Spinal cord (tissue), 10 donors: ENCODE data around the gene DDX31. TPM values are rescaled to one million over a fixed set of nuclear protein-coding genes. Genes with fewer than 3 reads are reported as not detected.

ENCODE experiments used
- DNase-seq, 6 donors: peaks; one replicate each; pipeline versions ENCODE4 v3.0.0 to v3.0.0-alpha.2; 2013 to 2015; ENCODE audit warnings: low spot score in 6 of 6, low read depth in 4 of 6
- H3K27ac ChIP-seq: one replicate; pipeline ENCODE4 v1.5.1; 2013; ENCODE audit warnings: low read depth, low read length, control low read depth
- H3K27me3 ChIP-seq: one replicate; pipeline ENCODE4 v1.6.1; 2013; ENCODE audit warnings: low read length; ENCODE audit not compliant: control insufficient read depth, insufficient read depth
- H3K36me3 ChIP-seq: one replicate; pipeline ENCODE4 v1.6.1; 2013; ENCODE audit warnings: low read length; ENCODE audit not compliant: control insufficient read depth, insufficient read depth
- H3K4me1 ChIP-seq: one replicate; pipeline ENCODE4 v1.6.1; 2013; ENCODE audit warnings: low read length; ENCODE audit not compliant: control insufficient read depth, insufficient read depth
- H3K4me3 ChIP-seq: one replicate; pipeline ENCODE4 v1.5.1; 2013; ENCODE audit warnings: low read depth, low read length, control low read depth
- H3K9me3 ChIP-seq: one replicate; pipeline ENCODE4 v1.6.1; 2013; ENCODE audit warnings: low read length; ENCODE audit not compliant: control insufficient read depth, insufficient read depth
- WGBS: methylation state at CpG from one replicate; pipeline ENCODE4 v1.1.5; 2013; ENCODE audit warnings: missing lambda C conversion rate; ENCODE audit not compliant: insufficient coverage; 5-methylcytosine and 5-hydroxymethylcytosine counted together
- polyA plus RNA-seq, 2 donors: library from polyadenylated mRNA; unstranded; fragments of 120-200 nt; gene quantifications; one replicate each; pipeline ENCODE4 v1.2.1, GENCODE V29; 2013; ENCODE audit not compliant: insufficient read length in 2 of 2
- total RNA-seq, 2 donors: library from RNA; depleted of rRNA in 1 of 2; stranded (reverse); fragments of 120-200 nt in 1 of 2; fragments of >200 nt in 1 of 2; gene quantifications; one replicate each; pipeline versions ENCODE4 v1.2.3 to v1.2.4, GENCODE V29; 2013 to 2014
- donor health status: healthy.

The DDX31 gene
- total and polyA plus RNA-seq, 4 donors, result 10.5 to 17.5 (median 12.4) TPM

GRCh38 chr9:132645306-132645705, 24.5 kb downstream of the DDX31 start:
- Histone ChIP-seq H3K36me3 (peaks cover 38% of the 10 kb centered on the region), H3K27ac (no peak overlapping the region), H3K4me3 (no peak overlapping the region), H3K27me3 (no peaks in the 10 kb centered on the region), H3K4me1 (no peaks in the 10 kb centered on the region), H3K9me3 (no peaks in the 10 kb centered on the region)
- peak in 2 of 6 donors; percentile 19 to 87 for DNase-seq
- 65% methylated on average over 7 of the region's 8 CpGs for WGBS

GRCh38 chr9:132644251-132644650, 25.5 kb downstream of the DDX31 start:
- DNase-seq, result no peak
- Histone ChIP-seq H3K4me3 (no peak overlapping the region), H3K27ac (no peak overlapping the region), H3K27me3 (no peaks in the 10 kb centered on the region), H3K4me1 (no peaks in the 10 kb centered on the region), H3K36me3 (peaks cover 37% of the 10 kb centered on the region), H3K9me3 (no peaks in the 10 kb centered on the region)
- WGBS, result no CpG with 5 or more reads among the region's 3 CpGs

DNA sequence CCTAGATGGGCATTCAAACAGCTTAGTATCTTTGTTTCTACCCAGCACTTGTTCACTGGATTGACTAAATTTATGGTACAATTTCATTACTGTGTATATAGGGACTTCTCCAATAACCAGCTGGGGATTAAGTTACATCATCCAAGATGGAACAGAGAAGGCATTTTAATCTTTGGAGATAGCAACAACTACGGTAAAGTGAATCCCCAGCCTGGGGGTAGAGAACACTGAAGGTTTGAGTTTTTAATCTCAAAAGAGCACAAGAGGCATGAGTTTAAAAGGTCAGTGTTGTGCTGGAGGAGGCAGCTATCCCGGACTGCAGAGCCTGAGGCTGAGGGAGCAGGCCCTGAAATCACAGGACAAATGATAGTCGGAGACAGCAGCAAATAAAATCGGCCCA, 28.6 kb downstream of the DDX31 start:
- 84% methylated on average over 4 of the region's 4 CpGs for WGBS
- Histone ChIP-seq H3K9me3 (no peaks in the 10 kb centered on the region), H3K4me1 (no peaks in the 10 kb centered on the region), H3K27ac (no peak overlapping the region), H3K4me3 (no peak overlapping the region), H3K27me3 (no peaks in the 10 kb centered on the region), H3K36me3 (peaks cover 38% of the 10 kb centered on the region)
- DNase-seq, result no peak

- peaks cover 26% of the 10 kb centered on the region for H3K36me3 ChIP-seq
- H3K4me3 ChIP-seq, result no peak overlapping the region
- no peak for DNase-seq
- 87% methylated on average over 3 of the region's 5 CpGs for WGBS
- H3K27ac ChIP-seq, result no peak overlapping the region
- H3K27me3 ChIP-seq, result no peaks in the 10 kb centered on the region
- no peaks in the 10 kb centered on the region for H3K4me1 ChIP-seq
- H3K9me3 ChIP-seq, result no peaks in the 10 kb centered on the region
Observed at GRCh38 chr9:132639322-132639721, 30.5 kb downstream of the DDX31 start.

- WGBS, result 100% methylated on average over 2 of the region's 5 CpGs
- no peak for DNase-seq
- H3K36me3 ChIP-seq, result peaks cover 26% of the 10 kb centered on the region
Observed at GRCh38 chr9:132638240-132638639, 31.5 kb downstream of the DDX31 start.

DNA sequence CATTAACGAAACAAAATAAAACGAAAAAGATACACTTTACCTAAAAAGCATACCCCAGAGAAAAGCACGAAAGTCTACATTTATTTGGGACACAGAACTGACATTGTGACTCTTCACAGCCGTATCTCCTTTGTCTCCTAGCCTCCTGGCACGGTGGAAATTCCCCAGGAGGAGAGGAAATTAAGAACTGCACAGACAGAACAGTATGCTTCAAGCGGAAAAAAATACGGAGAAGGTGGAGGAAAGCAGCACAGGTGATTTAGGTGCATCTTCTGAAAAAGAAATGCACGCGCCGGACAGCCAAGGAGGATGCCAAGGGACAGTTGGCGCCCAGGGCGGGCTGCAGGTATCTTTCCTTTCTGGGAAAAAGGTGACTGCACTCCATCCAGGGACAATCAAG, 32.0 kb downstream of the DDX31 start:
- Histone ChIP-seq H3K4me3 (no peak overlapping the region), H3K27ac (no peak overlapping the region), H3K36me3 (peaks cover 24% of the 10 kb centered on the region), H3K4me1 (no peaks in the 10 kb centered on the region), H3K27me3 (no peaks in the 10 kb centered on the region), H3K9me3 (no peaks in the 10 kb centered on the region)
- DNase-seq, result no peak
- 94% methylated on average over 11 of the region's 12 CpGs for WGBS

More at GRCh38 chr9:132638240-132638639, 31.5 kb downstream of the DDX31 start:
- no peaks in the 10 kb centered on the region for H3K9me3 ChIP-seq
- H3K4me1 ChIP-seq, result no peaks in the 10 kb centered on the region
- no peaks in the 10 kb centered on the region for H3K27me3 ChIP-seq
- H3K4me3 ChIP-seq, result no peak overlapping the region
- no peak overlapping the region for H3K27ac ChIP-seq

GRCh38 chr9:132637351-132637750, 32.4 kb downstream of the DDX31 start:
- Histone ChIP-seq H3K4me3 (no peak overlapping the region), H3K27me3 (no peaks in the 10 kb centered on the region), H3K27ac (no peak overlapping the region), H3K4me1 (no peaks in the 10 kb centered on the region), H3K36me3 (peaks cover 23% of the 10 kb centered on the region), H3K9me3 (no peaks in the 10 kb centered on the region)
- 47% methylated on average over 9 of the region's 12 CpGs for WGBS
- peak in 2 of 6 donors; percentile 34 to 54 for DNase-seq

GRCh38 chr9:132634327-132634726, 35.5 kb downstream of the DDX31 start:
- H3K4me3 ChIP-seq, result no peak overlapping the region
- no peaks in the 10 kb centered on the region for H3K9me3 ChIP-seq
- no peak overlapping the region for H3K27ac ChIP-seq
- DNase-seq, result no peak
- peaks cover 32% of the 10 kb centered on the region for H3K36me3 ChIP-seq
- H3K4me1 ChIP-seq, result no peaks in the 10 kb centered on the region
- 90% methylated on average over 3 of the region's 3 CpGs for WGBS
- H3K27me3 ChIP-seq, result no peaks in the 10 kb centered on the region

DNA sequence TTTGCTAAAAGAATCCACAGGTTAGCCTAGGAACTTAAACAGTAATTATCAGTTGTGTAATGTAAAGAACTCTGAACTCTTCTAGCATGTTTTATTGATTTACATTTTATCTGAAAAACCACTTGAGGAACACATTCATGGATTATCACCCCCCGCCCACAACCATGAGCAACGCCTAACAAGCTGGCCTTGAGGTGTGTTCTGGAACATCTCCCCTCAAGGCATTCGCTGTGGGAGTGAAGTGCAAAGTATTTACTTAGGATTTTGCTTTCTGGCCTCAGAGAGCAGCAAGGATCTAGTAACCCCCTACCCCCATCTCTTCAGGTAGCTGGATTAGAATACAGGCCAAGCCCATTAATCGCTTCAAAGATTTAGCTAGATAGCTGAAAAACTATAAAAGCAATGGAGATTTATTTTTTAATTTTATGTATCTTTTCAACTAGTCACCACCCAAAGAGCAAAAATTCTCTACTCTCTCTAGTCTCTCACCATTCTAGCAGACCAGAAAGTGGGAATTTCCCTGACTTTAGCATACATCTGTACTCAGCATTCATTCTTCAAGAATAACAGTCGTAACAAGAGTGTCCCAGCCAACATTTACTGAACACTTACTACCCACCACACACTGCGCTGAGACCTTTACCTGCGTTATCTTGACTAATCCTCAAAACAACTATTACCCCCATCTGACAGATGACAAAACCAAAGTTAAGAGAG, 37.2 kb downstream of the DDX31 start:
- 100% methylated on average over 1 of the region's 7 CpGs for WGBS
- H3K36me3 ChIP-seq, result peaks cover 38% of the 10 kb centered on the region
- H3K4me3 ChIP-seq, result no peak overlapping the region
- no peak for DNase-seq
- H3K9me3 ChIP-seq, result no peaks in the 10 kb centered on the region
- no peaks in the 10 kb centered on the region for H3K27me3 ChIP-seq
- H3K27ac ChIP-seq, result no peak overlapping the region
- no peaks in the 10 kb centered on the region for H3K4me1 ChIP-seq

DNA sequence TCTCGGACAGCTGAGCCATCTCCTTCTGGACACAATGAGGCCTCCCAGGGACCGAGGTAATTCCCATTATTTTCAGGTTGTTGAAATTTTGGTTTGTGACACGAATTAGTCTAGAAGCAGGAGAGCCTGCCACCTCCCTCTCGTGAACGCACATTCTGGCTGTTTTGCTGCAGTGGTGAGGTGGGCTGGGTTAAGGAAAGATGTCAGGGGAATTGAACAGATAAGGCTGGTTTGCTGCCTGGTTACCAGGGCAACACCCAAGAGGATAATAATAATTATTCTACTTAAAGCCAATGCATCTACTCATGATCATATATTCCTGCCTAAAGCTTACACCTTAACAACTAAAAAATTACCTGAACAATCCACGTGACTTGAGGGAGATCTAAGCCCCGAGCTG, 38.1 kb downstream of the DDX31 start:
- Histone ChIP-seq H3K4me3 (no peak overlapping the region), H3K9me3 (no peaks in the 10 kb centered on the region), H3K36me3 (peaks cover 36% of the 10 kb centered on the region), H3K27ac (no peak overlapping the region), H3K27me3 (no peaks in the 10 kb centered on the region), H3K4me1 (no peaks in the 10 kb centered on the region)
- 80% methylated on average over 2 of the region's 7 CpGs for WGBS
- no peak for DNase-seq
